GM18873 (cell line): ENCODE results near the gene IGSF9.

ENCODE experiments used
- ATAC-seq: cut with Tn5 transposase; IDR thresholded peaks from one replicate; pipeline ENCODE4 v1.9.1; 2021; ENCODE audit warnings: mild to moderate bottlenecking, moderate library complexity, moderate number of reproducible peaks; ENCODE audit not compliant: unreplicated experiment, low FRiP score

Gene IGSF9

DNA sequence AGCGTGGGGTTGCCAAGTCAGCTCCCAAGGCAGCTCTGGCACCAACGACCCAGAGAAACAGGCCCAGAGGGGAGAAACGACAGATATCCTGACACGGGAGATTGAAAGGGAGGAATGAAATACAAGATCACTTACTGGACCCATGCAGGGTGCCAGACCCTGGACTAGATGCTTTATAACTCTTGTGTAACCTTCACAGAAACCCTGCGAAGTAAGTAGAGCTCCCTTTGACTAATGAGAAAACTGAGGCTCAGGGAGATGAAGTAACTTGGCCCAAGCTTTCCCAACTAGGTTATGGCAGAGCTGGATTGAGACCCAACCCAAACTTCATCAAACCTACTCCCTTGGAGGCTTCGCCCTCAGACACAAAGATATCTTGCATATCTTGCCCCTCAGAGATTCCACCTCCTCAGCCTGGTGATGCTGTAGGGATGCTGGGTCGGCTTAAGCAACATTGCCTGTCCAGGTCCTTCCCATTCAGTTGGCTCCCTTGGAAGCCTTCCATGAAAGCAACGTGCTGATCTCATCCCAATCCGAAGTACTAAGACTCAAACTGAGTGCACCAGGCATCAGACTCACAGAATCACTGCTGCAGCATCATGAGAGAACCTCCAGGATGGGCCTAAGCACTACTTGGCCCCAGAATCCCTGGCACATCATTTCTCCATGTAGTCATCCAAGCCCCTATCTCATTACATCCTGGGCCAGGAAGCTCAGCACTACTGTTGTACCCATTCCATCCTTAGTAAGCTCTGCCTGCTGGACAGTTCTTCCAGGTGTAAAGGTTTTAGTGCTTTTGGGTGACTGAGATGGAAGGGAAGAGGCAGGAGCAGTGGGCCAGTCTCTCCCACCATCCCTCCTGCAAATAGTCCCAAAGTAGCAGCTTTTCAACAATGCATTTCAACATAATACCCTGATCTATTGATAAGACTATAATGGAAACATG is 1.1 kb upstream of the IGSF9 start:
- no peak for ATAC-seq

DNA sequence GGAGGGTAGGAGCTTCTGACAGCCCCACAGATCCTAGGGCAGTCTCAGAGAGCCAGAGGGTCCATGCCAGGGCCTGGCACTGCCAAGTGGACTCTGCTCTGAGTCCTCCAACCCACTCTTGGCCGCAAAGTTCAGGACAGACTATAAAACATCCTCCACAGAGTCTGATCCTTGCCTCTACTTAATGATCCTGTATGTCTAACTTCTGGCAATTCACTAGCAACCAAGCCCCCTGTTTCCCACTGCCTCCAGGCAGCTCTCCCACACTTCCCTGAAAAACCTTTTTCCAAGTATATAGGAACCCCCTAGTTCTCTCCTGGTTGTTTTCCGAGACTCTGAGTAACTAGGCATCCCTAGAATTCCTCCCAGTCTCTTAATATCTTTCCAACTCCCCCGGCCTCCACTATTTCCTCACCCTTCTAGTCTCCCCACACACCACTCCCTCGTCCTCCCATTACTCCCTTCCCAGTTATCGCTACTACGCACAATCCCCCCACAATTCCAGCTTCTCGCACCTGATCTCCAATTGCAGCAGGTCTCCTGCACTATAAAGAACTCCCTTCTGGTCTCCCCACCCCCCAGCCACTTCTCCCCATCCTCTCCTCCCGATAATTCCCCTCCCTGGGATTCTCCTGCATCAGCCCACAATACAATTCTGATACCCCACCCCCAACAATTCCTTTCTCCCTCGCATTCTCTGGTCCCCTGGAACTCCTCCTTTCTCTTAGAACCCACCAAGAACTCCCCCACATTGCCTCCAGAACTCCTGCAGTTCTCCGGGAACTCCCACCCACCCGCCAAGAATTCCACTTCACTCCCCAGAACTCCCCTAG is 574 bp downstream of the IGSF9 start:
- no peak for ATAC-seq

DNA sequence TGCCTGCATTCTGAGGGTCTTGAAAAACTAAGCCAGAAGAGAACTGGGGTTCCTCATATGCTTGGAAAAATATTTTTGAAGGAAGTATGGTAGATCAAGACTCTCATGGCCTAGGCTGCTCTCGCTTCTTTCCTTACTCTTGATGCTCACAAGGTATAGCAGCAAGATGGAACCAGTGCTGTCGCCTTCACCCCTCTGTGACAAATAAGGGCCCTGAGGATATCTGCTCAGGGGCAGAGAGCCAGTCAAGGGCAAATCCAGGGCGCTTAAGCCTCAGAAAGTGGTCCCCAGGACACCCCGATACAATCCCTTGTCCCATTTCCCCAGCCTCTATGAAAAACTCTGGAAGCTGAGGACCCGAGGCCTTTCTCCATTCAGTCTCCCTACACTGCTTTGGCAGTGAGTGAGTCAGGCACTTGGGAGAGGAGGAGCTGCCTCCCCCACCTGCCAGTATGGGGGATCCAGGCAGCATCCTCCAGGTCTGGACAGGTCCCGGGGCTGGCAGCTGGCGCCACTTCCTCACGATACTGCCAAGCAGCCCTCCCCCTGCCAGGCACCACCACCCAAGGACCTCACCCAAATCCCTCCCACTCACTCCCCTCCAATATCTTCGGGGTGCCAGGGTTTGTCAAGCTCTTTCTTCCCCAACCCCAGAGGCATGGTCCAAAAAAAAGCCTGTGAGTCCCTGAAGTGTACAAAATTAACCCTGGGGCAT is 1.3 kb downstream of the IGSF9 start:
- no peak for ATAC-seq

GRCh38 chr1:159943278-159943640 is 2.2 kb downstream of the IGSF9 start:
- ATAC-seq: no peak

- no peak for ATAC-seq
Measured at GRCh38 chr1:159942632-159943277, 2.7 kb downstream of the IGSF9 start.

GRCh38 chr1:159941591-159942560 is 3.5 kb downstream of the IGSF9 start:
- ATAC-seq: no peak

DNA sequence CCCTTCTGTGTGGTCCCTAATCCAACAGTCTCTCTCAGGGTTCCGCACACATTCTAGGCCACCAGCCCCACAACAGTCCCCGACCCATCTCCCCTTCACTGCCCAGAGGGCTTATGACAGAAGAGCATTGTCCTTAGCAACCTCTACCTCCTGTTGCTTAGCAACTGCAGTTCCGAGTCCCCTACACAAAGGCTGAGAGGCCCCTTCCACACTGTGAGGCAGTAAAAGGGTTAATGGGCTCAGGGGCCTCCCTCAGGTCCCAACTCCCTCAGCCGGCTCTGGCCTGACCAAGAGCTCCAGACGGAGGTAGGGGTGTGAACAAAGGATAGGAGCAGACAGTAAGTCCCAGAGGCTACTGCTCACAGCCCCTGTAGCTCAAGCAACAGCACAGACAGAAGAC is 4.3 kb downstream of the IGSF9 start:
- ATAC-seq: no peak

DNA sequence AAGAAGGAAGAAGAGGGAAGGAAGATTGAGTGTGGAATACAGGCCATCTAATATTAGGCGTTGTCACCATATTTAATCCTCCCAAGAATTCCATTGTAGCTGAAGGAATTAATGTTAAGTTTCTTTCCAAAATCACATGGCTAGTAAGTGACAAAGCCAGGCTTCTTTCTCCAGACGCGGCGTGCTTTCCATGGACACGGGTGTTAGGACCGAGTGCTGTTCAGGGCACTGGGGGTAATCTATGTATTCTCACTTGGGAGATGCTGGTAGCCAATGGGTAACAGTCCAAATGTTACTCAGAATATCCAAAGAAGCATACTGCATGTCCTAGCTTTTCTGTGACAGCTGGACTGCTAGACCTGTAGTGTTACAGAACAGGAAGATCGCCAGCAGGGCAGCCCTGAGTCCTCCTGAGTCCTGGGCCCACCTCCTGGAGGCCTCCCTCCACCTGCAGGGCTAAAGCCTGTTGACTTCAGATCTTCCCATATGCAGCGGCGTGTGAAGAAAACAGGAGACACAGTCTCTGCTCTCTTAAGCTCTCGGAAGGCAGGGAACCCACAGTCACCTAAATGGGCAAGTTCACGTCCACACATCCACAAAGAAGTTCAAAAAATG is 5.3 kb downstream of the IGSF9 start:
- ATAC-seq: no peak

- no peak for ATAC-seq
Measured at GRCh38 chr1:159939678-159940002, 5.8 kb downstream of the IGSF9 start.

- no peak for ATAC-seq
Measured at GRCh38 chr1:159938905-159939677, 6.3 kb downstream of the IGSF9 start.

DNA sequence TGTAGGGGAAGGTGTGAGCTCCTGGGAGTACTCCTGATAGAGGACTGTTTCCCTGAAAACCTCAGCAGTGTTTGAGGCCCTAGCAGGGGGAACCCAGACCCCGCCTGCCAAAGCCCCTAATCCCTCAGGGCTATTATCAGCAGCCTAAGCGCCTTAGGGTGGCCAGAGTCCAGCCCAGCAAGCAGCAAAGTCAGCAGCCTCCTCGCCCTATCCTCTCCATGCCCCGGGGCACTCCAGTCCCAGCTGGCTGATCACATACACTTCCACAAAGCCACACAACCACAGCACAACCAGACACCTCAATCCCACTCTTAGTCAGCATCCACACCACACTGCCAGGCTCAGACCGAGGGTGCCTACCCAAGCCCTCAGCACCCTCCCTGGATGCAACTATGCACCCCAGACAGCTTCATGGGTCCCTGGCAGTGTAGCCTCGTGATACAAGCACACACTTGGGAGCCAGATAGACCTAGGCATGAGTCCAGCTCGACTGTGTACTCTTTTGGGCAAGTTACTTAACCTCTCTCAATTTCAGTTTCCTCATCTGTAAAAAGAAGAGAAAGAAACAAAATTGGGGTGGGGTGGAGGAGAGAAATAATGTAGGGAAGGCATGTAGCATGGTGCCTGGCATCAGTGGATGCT is 7.1 kb downstream of the IGSF9 start:
- no peak for ATAC-seq

GRCh38 chr1:159937054-159937750 is 8.2 kb downstream of the IGSF9 start:
- ATAC-seq: no peak

DNA sequence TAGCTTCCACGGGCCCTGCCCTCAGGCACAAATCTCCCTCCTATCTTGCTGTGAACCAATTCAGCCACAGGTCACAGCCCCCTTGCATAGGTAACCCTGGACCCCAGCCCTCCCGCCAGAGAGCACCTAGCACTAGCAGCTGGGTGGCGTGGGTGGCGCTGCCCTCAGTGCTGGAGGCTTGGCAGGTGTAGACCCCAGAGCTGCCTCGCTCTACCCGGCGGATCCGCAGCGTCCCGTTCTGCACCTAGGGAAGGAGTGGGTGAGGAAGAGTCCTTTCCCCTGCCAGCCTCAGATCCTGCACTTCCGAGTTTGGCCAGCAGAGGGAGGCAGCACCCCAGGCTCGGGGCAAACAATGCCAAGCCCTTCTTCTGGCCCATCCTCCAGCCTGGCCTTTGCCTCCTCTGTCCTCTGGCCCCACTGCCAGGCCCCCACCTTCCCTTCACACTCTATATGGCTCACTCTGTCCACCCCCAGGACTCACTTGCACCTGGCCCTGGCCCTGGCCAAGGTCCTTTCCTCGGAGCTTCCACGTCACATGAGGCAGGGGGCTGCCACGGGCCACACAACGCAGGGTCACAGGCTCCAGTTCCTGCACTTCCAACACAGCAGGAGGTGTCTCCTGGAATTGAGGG is 9.0 kb downstream of the IGSF9 start:
- ATAC-seq: no peak

DNA sequence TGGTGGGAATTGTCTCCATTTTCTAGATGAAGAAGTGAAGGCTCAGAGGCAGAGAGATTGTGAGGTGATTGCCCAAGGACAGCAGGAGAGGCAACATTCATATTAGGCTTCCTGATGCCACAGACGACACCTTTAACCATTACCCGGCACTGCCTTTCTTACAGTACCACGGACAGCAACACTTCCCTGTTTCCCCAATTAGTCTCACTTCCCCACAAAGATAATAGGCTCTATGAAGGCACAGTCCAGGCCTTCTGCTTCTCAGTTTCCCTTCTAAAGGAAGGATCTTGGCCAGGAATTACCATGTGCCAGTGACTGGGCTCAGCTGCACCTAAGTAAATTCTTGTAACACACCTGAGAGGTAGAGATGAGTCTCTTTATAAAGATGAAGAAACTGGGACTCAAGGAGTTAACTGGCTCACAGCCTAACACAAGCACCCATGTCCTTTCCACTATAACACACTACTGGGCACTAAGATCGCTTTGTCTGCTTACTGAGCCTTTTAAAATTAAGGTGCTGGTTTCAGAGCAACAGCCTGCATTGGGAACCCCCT is 9.6 kb downstream of the IGSF9 start:
- no peak for ATAC-seq

- no peak for ATAC-seq
Measured at GRCh38 chr1:159935305-159935704, 10.1 kb downstream of the IGSF9 start.
